NT2/D1 (cell line): ENCODE data around the gene ANTXR1.

ENCODE experiments used
- DNase-seq: peaks from one replicate; pipeline ENCODE4 v3.0.0-alpha.2; 2011; ENCODE audit warnings: low read depth, low spot score
- H3K27me3 ChIP-seq: 2 replicates; pipeline ENCODE4 v1.6.0; 2011; ENCODE audit warnings: mild to moderate bottlenecking; ENCODE audit not compliant: insufficient read length, insufficient read depth
- H3K36me3 ChIP-seq: 2 replicates; pipeline ENCODE4 v1.6.1; 2011; ENCODE audit warnings: mild to moderate bottlenecking, low read length, mixed read lengths; ENCODE audit not compliant: insufficient read depth, insufficient read length
- H3K4me1 ChIP-seq: 2 replicates; pipeline ENCODE4 v1.5.1; 2011; ENCODE audit not compliant: insufficient read depth, insufficient read length
- H3K4me3 ChIP-seq: 2 replicates; pipeline ENCODE4 v1.5.1; 2011; ENCODE audit warnings: low read depth; ENCODE audit not compliant: insufficient read length
- H3K9ac ChIP-seq: 2 replicates; pipeline ENCODE4 v1.6.0; 2011; ENCODE audit warnings: low read depth; ENCODE audit not compliant: insufficient read length
- H3K9me3 ChIP-seq: 2 replicates; pipeline ENCODE4 v1.5.1; 2011; ENCODE audit warnings: mild to moderate bottlenecking, low read length; ENCODE audit not compliant: insufficient read depth
- SUZ12 ChIP-seq: IDR thresholded peaks from 2 replicates; pipeline ENCODE4 v1.6.1; 2011; ENCODE audit not compliant: insufficient read length, insufficient read depth; ENCODE audit errors: extremely low read depth
- YY1 ChIP-seq: IDR thresholded peaks from 2 replicates; pipeline ENCODE4 v1.6.1; 2011; ENCODE audit not compliant: insufficient read length, insufficient read depth
- ZNF274 ChIP-seq: IDR thresholded peaks from 2 replicates; pipeline ENCODE4 v1.6.1; 2011; ENCODE audit warnings: mild to moderate bottlenecking, low read depth, low read length

The ANTXR1 gene

DNA sequence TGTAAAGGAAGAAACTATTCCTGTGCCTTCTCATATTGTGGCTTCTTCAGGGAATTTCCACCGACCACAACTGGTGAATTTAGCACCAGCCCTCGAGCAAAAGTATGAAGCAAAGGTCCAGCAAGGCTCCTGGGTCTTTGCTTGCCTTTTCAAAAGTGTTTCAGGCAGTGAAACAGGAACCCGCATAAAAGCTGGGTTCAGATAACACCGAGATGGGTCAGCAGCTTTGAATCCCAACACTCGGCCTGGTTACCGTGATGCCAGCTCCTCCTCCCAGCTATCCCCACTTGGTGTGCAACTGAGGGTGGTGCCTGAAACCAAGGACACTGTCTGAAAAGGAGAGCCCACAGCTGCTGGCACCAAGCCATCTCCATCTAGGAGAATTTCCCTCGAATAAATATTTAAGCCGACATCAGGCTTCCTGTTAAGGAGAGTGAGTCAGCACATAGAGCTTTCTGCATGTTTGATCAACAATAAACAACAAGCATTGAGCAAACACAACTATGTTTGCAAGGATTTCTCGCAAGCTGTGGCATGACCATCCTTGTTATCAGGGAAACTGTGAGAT is 69.5 kb downstream of the ANTXR1 start:
- no peak for DNase-seq
- H3K9me3 ChIP-seq: no peaks in the 10 kb centered on the region
- TF ChIP-seq ZNF274 (no peak), SUZ12 (no peak), YY1 (no peak)
- H3K36me3 ChIP-seq: peaks cover 47% of the 10 kb centered on the region
- H3K9ac ChIP-seq: no peak overlapping the region
- no peak overlapping the region for H3K4me3 ChIP-seq
- peaks cover 4% of the 10 kb centered on the region for H3K4me1 ChIP-seq
- no peaks in the 10 kb centered on the region for H3K27me3 ChIP-seq

DNA sequence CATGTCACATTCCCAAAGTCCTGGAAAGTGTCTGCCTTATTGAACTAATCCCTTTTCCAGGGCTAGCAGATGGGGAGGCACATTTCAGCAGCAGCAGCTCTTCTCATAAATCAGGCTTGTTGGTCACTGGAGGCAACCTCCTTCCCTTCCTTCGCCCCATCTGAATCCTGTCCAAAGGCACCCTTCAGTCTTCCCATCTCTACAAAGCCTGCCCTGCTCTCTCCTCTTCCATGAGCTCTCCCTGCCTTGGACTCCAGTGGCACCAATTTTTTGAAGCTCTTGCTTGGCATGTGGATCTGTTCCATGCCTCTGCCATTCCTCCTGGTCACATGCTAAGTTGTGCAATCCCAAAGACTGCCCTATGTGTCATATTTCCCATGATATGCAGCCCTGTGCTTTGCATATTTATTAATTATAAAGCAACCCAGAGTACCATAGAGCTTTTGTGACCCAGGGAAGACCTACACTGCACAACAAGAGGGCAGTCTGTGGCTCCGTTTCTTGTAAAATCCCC is 70.3 kb downstream of the ANTXR1 start:
- peaks cover 40% of the 10 kb centered on the region for H3K36me3 ChIP-seq
- H3K4me1 ChIP-seq: peaks cover 4% of the 10 kb centered on the region
- no peak for DNase-seq
- H3K4me3 ChIP-seq: no peak overlapping the region
- H3K27me3 ChIP-seq: no peaks in the 10 kb centered on the region
- no peaks in the 10 kb centered on the region for H3K9me3 ChIP-seq
- no peak overlapping the region for H3K9ac ChIP-seq
- TF ChIP-seq YY1: no peak
- TF ChIP-seq ZNF274: no peak
- TF ChIP-seq SUZ12: no peak

DNA sequence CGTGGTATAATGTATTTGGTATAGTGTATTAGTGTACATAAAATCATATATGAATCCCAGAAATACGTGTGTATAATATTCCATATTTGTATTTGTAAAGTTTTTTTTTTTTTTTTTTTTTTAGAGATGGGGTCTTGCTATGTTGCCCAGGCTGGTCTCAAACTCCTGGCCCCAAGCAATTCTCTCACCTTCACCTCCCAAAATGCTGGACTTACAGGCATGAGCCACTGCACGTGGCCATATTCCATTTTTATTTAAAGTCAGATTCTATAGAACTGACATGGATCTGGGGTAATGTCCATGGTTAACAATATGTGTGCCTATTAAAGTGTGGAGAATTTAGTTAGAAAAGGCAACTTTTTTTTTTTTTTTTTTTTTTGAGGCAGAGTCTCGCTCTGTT is 71.5 kb downstream of the ANTXR1 start:
- Histone ChIP-seq H3K27me3 (no peaks in the 10 kb centered on the region), H3K9ac (no peak overlapping the region), H3K9me3 (no peaks in the 10 kb centered on the region), H3K36me3 (peaks cover 33% of the 10 kb centered on the region), H3K4me1 (peaks cover 4% of the 10 kb centered on the region), H3K4me3 (no peak overlapping the region)
- TF ChIP-seq SUZ12 (no peak), YY1 (no peak)
- DNase-seq: no peak

DNA sequence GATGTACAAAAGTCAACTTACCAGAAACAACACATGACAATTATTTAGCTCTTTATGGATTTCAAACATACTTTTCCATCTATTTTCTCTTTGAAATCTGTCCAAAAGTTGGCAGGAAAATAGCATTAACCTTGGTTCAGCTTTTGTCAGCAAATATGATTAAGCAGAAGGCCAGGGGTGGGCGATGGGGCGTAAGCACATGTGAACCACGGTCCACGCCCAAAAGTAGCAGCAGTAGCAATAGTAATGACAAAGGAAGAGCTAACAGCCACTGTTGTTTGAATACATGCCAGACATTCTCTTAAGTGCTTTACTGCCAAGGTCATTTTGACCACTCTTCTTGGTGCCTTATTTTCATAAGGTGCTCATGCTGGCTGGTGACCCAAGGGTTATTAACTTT is 73.5 kb downstream of the ANTXR1 start:
- no peaks in the 10 kb centered on the region for H3K27me3 ChIP-seq
- H3K4me1 ChIP-seq: peaks cover 4% of the 10 kb centered on the region
- H3K36me3 ChIP-seq: peaks cover 30% of the 10 kb centered on the region
- DNase-seq: peak; percentile 9
- H3K4me3 ChIP-seq: no peak overlapping the region
- H3K9me3 ChIP-seq: no peaks in the 10 kb centered on the region
- TF ChIP-seq YY1 (no peak), SUZ12 (no peak)
- no peak overlapping the region for H3K9ac ChIP-seq

DNA sequence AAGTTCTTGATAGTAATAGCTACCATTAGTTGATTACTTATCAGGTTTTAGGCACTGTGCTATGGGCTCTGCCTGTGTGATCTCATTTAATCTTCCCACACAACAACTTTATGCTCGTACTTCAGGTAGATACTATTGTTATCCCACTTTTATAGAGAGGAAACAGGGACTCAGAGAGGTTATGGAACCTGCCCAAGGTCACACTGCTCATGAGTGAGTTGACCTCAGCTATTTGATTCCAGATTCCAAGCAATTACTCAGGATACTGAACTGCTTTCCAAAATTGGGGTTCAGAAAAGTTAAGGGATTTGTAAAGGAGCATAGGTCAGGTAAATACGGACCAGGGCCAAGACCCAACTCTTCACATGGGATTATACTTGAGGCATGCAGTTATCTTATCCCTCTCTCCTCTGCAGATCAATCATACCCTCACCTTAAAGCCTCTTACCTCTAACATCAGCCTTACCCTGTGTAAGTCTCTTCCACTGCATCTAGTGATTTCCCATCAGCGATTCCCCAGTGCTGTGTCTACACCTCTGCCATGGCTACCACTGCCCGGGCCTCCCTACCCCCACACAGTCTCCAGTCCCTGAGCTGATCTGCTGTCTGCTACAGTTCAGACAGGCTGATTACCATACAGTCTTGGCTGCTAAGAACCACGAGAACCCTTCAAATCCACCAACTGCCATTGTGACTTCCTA is 74.4 kb downstream of the ANTXR1 start:
- Histone ChIP-seq H3K36me3 (peaks cover 26% of the 10 kb centered on the region), H3K4me1 (peaks cover 2% of the 10 kb centered on the region), H3K27me3 (no peaks in the 10 kb centered on the region), H3K9ac (no peak overlapping the region), H3K4me3 (no peak overlapping the region), H3K9me3 (no peaks in the 10 kb centered on the region)
- no peak for TF ChIP-seq YY1
- no peak for DNase-seq

DNA sequence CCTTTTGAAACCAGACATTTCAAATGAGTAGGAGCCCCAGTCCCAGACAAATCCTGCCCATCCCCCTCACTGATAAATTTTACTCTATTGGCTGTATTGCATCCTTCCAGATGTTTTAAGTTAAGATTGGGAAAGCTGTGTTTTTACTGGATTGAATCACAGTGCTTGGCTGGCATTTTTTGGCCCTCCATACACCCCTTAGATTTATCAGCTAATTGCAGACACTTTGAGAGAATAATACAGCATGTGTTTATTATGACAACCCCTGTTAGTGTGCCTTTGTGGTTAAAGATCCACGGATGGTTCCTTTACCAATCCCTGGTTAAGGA is 74.9 kb downstream of the ANTXR1 start:
- Histone ChIP-seq H3K27me3 (no peaks in the 10 kb centered on the region), H3K4me3 (no peak overlapping the region), H3K9me3 (no peaks in the 10 kb centered on the region), H3K36me3 (peaks cover 25% of the 10 kb centered on the region), H3K9ac (no peak overlapping the region), H3K4me1 (no peaks in the 10 kb centered on the region)
- no peak for DNase-seq
- TF ChIP-seq ZNF274 (no peak), YY1 (no peak), SUZ12 (no peak)

DNA sequence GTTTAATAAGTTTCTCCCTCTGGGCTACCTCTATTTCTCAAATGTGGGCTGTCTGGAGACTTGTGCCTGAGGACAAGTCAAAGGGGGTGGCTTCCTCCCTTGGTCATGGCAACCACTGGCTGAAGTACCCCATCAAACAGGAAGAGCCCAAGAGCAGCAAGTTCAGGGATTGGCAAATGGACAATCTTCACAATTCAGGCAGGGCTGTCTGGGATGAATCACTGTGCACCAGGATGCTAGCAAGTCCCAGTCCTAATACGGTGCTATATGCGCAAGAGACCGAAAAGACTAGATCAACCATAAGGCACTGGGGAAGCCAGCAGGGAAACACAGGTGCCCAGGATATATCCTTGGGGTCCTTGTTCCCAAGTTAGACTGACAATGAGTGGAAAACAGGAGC is 75.5 kb downstream of the ANTXR1 start:
- Histone ChIP-seq H3K4me1 (no peaks in the 10 kb centered on the region), H3K27me3 (no peaks in the 10 kb centered on the region), H3K4me3 (no peak overlapping the region), H3K36me3 (peaks cover 24% of the 10 kb centered on the region), H3K9ac (no peak overlapping the region), H3K9me3 (no peaks in the 10 kb centered on the region)
- no peak for DNase-seq
- TF ChIP-seq SUZ12 (no peak), YY1 (no peak), ZNF274 (no peak)

DNA sequence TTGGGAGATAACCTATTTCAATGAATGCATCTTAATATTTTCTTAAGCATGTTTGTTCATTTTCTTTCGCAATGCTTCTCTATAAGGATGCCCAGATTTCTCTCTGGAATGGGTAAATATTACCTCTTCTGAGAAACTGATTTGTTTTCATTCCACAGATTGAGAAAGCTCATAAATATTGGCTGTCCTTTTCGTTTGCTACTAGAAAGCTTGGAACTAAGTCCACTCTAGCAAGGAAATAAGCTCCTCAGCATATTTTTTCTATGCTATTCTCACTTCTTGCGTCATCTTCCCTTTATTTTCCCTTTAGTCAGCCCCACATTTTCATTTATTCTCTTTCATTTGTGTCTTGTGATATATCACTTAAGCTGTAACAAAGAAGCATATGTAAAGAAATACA is 76.3 kb downstream of the ANTXR1 start:
- DNase-seq: no peak
- Histone ChIP-seq H3K4me1 (no peaks in the 10 kb centered on the region), H3K4me3 (no peak overlapping the region), H3K9me3 (no peaks in the 10 kb centered on the region), H3K9ac (no peak overlapping the region), H3K27me3 (no peaks in the 10 kb centered on the region), H3K36me3 (peaks cover 23% of the 10 kb centered on the region)
- TF ChIP-seq SUZ12 (no peak), YY1 (no peak), ZNF274 (no peak)
